ENCODE results near the gene ETF1. TPM values are rescaled to one million over a fixed set of nuclear protein-coding genes. Genes with fewer than 3 reads are reported as not detected.

ETF1 gene
- total RNA-seq, 1 experiment from 2014 or later = 57.3 TPM

- H3K9me2 ChIP-seq (replicated peaks; ENCODE audit: low read length) = no peaks in the 10 kb centered on the region
Observed at GRCh38 chr5:138503487-138504270, 39.4 kb downstream of the ETF1 start.

DNA sequence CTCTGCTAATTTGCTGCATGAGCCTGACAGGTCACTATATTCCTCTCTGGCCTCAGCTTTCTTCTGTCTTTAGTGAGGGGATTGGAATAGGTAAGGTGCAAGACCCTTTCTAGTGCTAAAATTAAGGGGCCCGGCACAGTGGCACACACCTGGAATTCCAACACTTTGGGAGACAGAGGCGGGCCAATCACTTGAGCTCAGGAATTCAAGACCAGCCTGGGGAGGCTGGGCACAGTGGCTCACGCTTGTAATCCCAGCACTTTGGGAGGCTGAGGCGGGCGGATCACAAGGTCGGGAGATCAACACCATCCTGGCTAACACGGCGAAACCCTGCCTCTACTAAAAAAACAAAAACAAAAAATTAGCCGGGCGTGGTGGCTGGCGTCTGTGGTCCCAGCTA, 40.5 kb downstream of the ETF1 start:
- DNase-seq (no peak), ATAC-seq (no peak)
- H3K27ac ChIP-seq (ENCODE audit: low read length) = no peak overlapping the region
- intact Hi-C loops (cut with micrococcal nuclease) = no loop called here
- H3K27me3 ChIP-seq (ENCODE audit: low read length) = no peaks in the 10 kb centered on the region
- no peaks in the 10 kb centered on the region for H3K36me3 ChIP-seq (ENCODE audit: low read depth, low read length)
- H3K4me1 ChIP-seq (ENCODE audit: insufficient read depth, low read length) = no peaks in the 10 kb centered on the region
- H2AFZ ChIP-seq (ENCODE audit: low read length) = no peak overlapping the region
- H3K9me3 ChIP-seq (ENCODE audit: low read length) = no peaks in the 10 kb centered on the region
- no peak overlapping the region for H3K9ac ChIP-seq (ENCODE audit: low read length)
- no peak overlapping the region for H3K4me2 ChIP-seq (ENCODE audit: low read length)
- no peaks in the 10 kb centered on the region for H4K20me1 ChIP-seq (ENCODE audit: low read length)
- no TSS peak for BruUV-seq (replicated peaks)
- H3K9me2 ChIP-seq (replicated peaks; ENCODE audit: low read length) = no peaks in the 10 kb centered on the region
- no peaks in the 10 kb centered on the region for H3K79me2 ChIP-seq (ENCODE audit: low read length)
- ChIA-PET POLR2A (ENCODE audit: unreplicated experiment) (no interaction called here), CTCF (no interaction called here)
- H3K4me3 ChIP-seq (ENCODE audit: low read length) = no peak overlapping the region
- TF ChIP-seq EZH2 (IDR thresholded peaks at IDR 0.05; ENCODE audit: low read length, unreplicated experiment) = no peak
- TF ChIP-seq, protein P1, sequence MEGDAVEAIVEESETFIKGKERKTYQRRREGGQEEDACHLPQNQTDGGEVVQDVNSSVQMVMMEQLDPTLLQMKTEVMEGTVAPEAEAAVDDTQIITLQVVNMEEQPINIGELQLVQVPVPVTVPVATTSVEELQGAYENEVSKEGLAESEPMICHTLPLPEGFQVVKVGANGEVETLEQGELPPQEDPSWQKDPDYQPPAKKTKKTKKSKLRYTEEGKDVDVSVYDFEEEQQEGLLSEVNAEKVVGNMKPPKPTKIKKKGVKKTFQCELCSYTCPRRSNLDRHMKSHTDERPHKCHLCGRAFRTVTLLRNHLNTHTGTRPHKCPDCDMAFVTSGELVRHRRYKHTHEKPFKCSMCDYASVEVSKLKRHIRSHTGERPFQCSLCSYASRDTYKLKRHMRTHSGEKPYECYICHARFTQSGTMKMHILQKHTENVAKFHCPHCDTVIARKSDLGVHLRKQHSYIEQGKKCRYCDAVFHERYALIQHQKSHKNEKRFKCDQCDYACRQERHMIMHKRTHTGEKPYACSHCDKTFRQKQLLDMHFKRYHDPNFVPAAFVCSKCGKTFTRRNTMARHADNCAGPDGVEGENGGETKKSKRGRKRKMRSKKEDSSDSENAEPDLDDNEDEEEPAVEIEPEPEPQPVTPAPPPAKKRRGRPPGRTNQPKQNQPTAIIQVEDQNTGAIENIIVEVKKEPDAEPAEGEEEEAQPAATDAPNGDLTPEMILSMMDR (conservative IDR thresholded peaks at IDR 0.05; ENCODE audit: low read depth, low read length) = no peak
- no peak for TF ChIP-seq EZH2phosphoT487 (IDR thresholded peaks at IDR 0.05; ENCODE audit: borderline replicate concordance, low read length)
- H3F3A ChIP-seq (ENCODE audit: low read length, unreplicated experiment) = no peaks in the 10 kb centered on the region

More at GRCh38 chr5:138503487-138504270, 39.4 kb downstream of the ETF1 start:
- H3K27me3 ChIP-seq (ENCODE audit: low read length) = no peaks in the 10 kb centered on the region
- TF ChIP-seq, protein P1 (conservative IDR thresholded peaks at IDR 0.05; ENCODE audit: low read depth, low read length) = peak; percentile 67
- no peak for TF ChIP-seq EZH2phosphoT487 (IDR thresholded peaks at IDR 0.05; ENCODE audit: borderline replicate concordance, low read length)
- TF ChIP-seq EZH2 (IDR thresholded peaks at IDR 0.05; ENCODE audit: low read length, unreplicated experiment) = no peak
- ATAC-seq = peak; percentile 81
- H3K4me2 ChIP-seq (ENCODE audit: low read length) = no peak overlapping the region
- no peak overlapping the region for H2AFZ ChIP-seq (ENCODE audit: low read length)
- H3K36me3 ChIP-seq (ENCODE audit: low read depth, low read length) = peaks cover 9% of the 10 kb centered on the region; the same call in 1 of the 2 replicates
- BruUV-seq (replicated peaks) = no TSS peak
- H4K20me1 ChIP-seq (ENCODE audit: low read length) = no peaks in the 10 kb centered on the region
- no peak overlapping the region for H3K4me3 ChIP-seq (ENCODE audit: low read length)
- POLR2A ChIA-PET (ENCODE audit: unreplicated experiment) = no interaction called here
- H3K9ac ChIP-seq (ENCODE audit: low read length) = no peak overlapping the region
- H3K79me2 ChIP-seq (ENCODE audit: low read length) = no peaks in the 10 kb centered on the region
- intact Hi-C loops (cut with micrococcal nuclease) = loop anchor here (1.0 kb wide), 2 partner anchors 39 to 54 kb away; no protein-coding TSS in a partner anchor
- no peak overlapping the region for H3K27ac ChIP-seq (ENCODE audit: low read length)
- H3K4me1 ChIP-seq (ENCODE audit: insufficient read depth, low read length) = no peaks in the 10 kb centered on the region
- peak; percentile 66 for DNase-seq
- CTCF ChIA-PET = interaction anchor here (0.5 to 1.6 kb wide), 8 partner anchors 33 to 55 kb away, joined by 3 to 12 read pairs (median 4); partner anchors contain the start of gene EGR1
- no peaks in the 10 kb centered on the region for H3K9me3 ChIP-seq (ENCODE audit: low read length)
- no peaks in the 10 kb centered on the region for H3F3A ChIP-seq (ENCODE audit: low read length, unreplicated experiment)

- Histone ChIP-seq H2AFZ (ENCODE audit: low read length) (no peak overlapping the region), H3K36me3 (ENCODE audit: low read depth, low read length) (no peaks in the 10 kb centered on the region), H3K27ac (ENCODE audit: low read length) (no peak overlapping the region), H3K27me3 (ENCODE audit: low read length) (no peaks in the 10 kb centered on the region), H4K20me1 (ENCODE audit: low read length) (no peaks in the 10 kb centered on the region), H3K9me3 (ENCODE audit: low read length) (no peaks in the 10 kb centered on the region), H3F3A (ENCODE audit: low read length, unreplicated experiment) (no peaks in the 10 kb centered on the region), H3K9me2 (replicated peaks; ENCODE audit: low read length) (no peaks in the 10 kb centered on the region), H3K4me2 (ENCODE audit: low read length) (no peak overlapping the region), H3K79me2 (ENCODE audit: low read length) (no peaks in the 10 kb centered on the region), H3K4me3 (ENCODE audit: low read length) (no peak overlapping the region), H3K4me1 (ENCODE audit: insufficient read depth, low read length) (no peaks in the 10 kb centered on the region), H3K9ac (ENCODE audit: low read length) (no peak overlapping the region)
- DNase-seq = no peak
- intact Hi-C loops (cut with micrococcal nuclease) = no loop called here
- no peak for ATAC-seq
- ChIA-PET CTCF (no interaction called here), POLR2A (ENCODE audit: unreplicated experiment) (no interaction called here)
- no TSS peak for BruUV-seq (replicated peaks)
- TF ChIP-seq, protein P1 (conservative IDR thresholded peaks at IDR 0.05; ENCODE audit: low read depth, low read length) = no peak
- TF ChIP-seq EZH2 (IDR thresholded peaks at IDR 0.05; ENCODE audit: low read length, unreplicated experiment) (no peak), EZH2phosphoT487 (IDR thresholded peaks at IDR 0.05; ENCODE audit: borderline replicate concordance, low read length) (no peak)
Observed at GRCh38 chr5:138502121-138502520, 40.9 kb downstream of the ETF1 start.

Data from PC-3 (cell line).